OCI-LY3 (cell line): Measurements from ENCODE around the gene BMP7.

Experiments
- H2AFZ ChIP-seq: fragments of 200-600, 300-600 bp; shearing (Covaris generic); 2 replicates; pipeline ENCODE4 v1.6.0; 2014; ENCODE audit warnings: antibody characterized with exemption, low read depth, low read length
- H3K27ac ChIP-seq: fragments of 200-600, 300-600 bp; sonication (generic); 2 replicates; pipeline ENCODE4 v1.5.1; 2014; ENCODE audit warnings: mild to moderate bottlenecking, low read length, moderate library complexity, mixed read lengths
- H3K27me3 ChIP-seq: fragments of 200-600, 300-600 bp; sonication (generic); 2 replicates; pipeline ENCODE4 v1.6.1; 2014; ENCODE audit warnings: low read depth, low read length, mixed read lengths
- H3K36me3 ChIP-seq: fragments of 200-600, 300-600 bp; sonication (generic); replicated peaks from 2 replicates; pipeline ENCODE3; 2014; ENCODE audit warnings: low read depth, low read length, mixed read lengths
- H3K4me1 ChIP-seq: fragments of 300-600, 200-600 bp; sonication (generic); 2 replicates; pipeline ENCODE4 v1.6.1; 2014; ENCODE audit warnings: low read length, mixed read lengths
- H3K4me2 ChIP-seq: fragments of 200-600, 300-600 bp; sonication (generic); 2 replicates; pipeline ENCODE4 v1.6.1; 2014; ENCODE audit warnings: low read length, mixed read lengths
- H3K4me3 ChIP-seq: fragments of 300-600, 200-600 bp; sonication (generic); 2 replicates; pipeline ENCODE4 v1.5.1; 2014; ENCODE audit warnings: antibody characterized with exemption, mild to moderate bottlenecking, low read length, moderate library complexity
- H3K79me2 ChIP-seq: fragments of 300-600, 200-600 bp; shearing (Covaris generic); 2 replicates; pipeline ENCODE4 v1.6.1; 2014; ENCODE audit warnings: mild to moderate bottlenecking, low read length, mixed read lengths
- H3K9ac ChIP-seq: fragments of 300-600, 200-600 bp; shearing (Covaris generic); 2 replicates; pipeline ENCODE4 v1.6.0; 2014; ENCODE audit warnings: mild to moderate bottlenecking, low read length, moderate library complexity
- H3K9me3 ChIP-seq: fragments of 200-600, 300-600 bp; shearing (Covaris generic); 2 replicates; pipeline ENCODE4 v1.6.1; 2014; ENCODE audit warnings: low read length, mixed read lengths; ENCODE audit not compliant: insufficient read depth
- H4K20me1 ChIP-seq: fragments of 200-600, 300-600 bp; sonication (generic); 2 replicates; pipeline ENCODE4 v1.6.1; 2016; ENCODE audit warnings: low read length, mixed read lengths; ENCODE audit not compliant: insufficient read depth
- CTCF ChIP-seq: fragments of 200-600, 300-600 bp; sonication (generic); IDR thresholded peaks from 2 replicates; pipeline ENCODE4 v1.5.1; 2014; ENCODE audit warnings: antibody characterized with exemption, low read length, low read depth
- EZH2phosphoT487 ChIP-seq: fragments of 200-600 bp; shearing (Covaris generic); IDR thresholded peaks from 2 replicates; pipeline ENCODE4 v1.6.1; 2018; ENCODE audit warnings: antibody characterized with exemption, mixed run types, low read depth

The BMP7 gene

GRCh38 chr20:57263801-57264792, 2.3 kb downstream of the BMP7 start:
- TF ChIP-seq EZH2phosphoT487 (no peak), CTCF (no peak)
- Histone ChIP-seq H3K4me3 (no peak overlapping the region), H3K4me2 (no peak overlapping the region), H3K9ac (no peak overlapping the region), H4K20me1 (no peaks in the 10 kb centered on the region), H3K9me3 (no peaks in the 10 kb centered on the region), H3K27ac (no peak overlapping the region), H3K4me1 (no peaks in the 10 kb centered on the region), H3K36me3 (no peaks in the 10 kb centered on the region), H3K79me2 (no peaks in the 10 kb centered on the region), H2AFZ (no peak overlapping the region), H3K27me3 (peaks cover 17% of the 10 kb centered on the region)

DNA sequence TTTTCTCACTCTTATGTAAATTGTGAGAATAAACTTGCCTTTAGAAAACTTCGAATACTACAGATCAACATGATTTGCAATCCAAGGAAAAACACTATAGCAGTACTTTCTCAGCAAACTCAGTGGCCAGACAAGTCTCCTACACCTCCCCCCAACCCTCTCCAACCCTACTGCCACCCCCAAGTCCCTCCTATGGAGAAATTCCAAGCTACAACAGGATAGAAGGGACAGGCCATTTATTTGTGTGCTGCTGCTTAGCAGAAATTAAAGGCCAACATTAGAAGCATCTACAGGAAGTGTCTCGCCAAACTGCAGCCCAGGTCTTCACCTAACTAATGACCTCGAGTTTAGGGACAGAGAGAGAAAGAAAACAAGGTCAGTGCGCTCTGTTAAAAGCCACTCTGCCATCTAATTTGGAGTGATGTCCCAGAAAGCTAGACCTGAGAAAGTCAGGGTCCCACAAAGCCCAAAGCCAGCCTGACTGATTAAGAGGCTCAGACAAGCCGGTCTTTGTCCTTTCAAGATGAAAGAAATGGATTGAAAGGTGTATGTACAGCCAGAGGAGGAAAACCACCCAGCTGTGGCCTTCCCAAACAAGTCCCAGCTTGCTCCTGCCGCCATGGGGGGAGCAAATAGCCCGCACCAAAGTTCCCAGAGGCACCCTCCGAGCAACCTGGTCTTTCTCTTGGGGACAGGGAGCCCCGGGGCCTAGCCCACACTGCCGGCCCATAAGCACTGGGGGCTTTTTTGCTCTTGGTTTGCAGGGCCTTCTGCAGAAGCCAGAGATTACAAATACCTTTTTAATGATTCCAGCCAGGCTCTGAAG, 3.4 kb downstream of the BMP7 start:
- no peak overlapping the region for H3K4me3 ChIP-seq
- H3K36me3 ChIP-seq: no peaks in the 10 kb centered on the region
- no peak overlapping the region for H3K27ac ChIP-seq
- no peak overlapping the region for H3K9ac ChIP-seq
- peaks cover 28% of the 10 kb centered on the region for H3K27me3 ChIP-seq
- no peaks in the 10 kb centered on the region for H3K4me1 ChIP-seq
- H3K4me2 ChIP-seq: no peak overlapping the region
- H2AFZ ChIP-seq: peak overlapping the region; percentile 59; the same call in 1 of the 2 replicates
- TF ChIP-seq EZH2phosphoT487: no peak
- no peak for TF ChIP-seq CTCF
- H4K20me1 ChIP-seq: no peaks in the 10 kb centered on the region
- H3K79me2 ChIP-seq: no peaks in the 10 kb centered on the region
- no peaks in the 10 kb centered on the region for H3K9me3 ChIP-seq

GRCh38 chr20:57262301-57262700, 4.1 kb downstream of the BMP7 start:
- Histone ChIP-seq H3K79me2 (no peaks in the 10 kb centered on the region), H4K20me1 (no peaks in the 10 kb centered on the region), H3K9me3 (no peaks in the 10 kb centered on the region), H3K9ac (no peak overlapping the region), H3K4me1 (no peaks in the 10 kb centered on the region), H3K4me3 (no peak overlapping the region), H3K36me3 (no peaks in the 10 kb centered on the region), H2AFZ (no peak overlapping the region), H3K27me3 (peaks cover 31% of the 10 kb centered on the region), H3K27ac (no peak overlapping the region), H3K4me2 (no peak overlapping the region)
- no peak for TF ChIP-seq EZH2phosphoT487
- no peak for TF ChIP-seq CTCF
